Progenitor cell of endocrine pancreas (in vitro differentiated cells): ENCODE measurements around the gene TSHZ1. TPM values are rescaled to one million over a fixed set of nuclear protein-coding genes. Genes with fewer than 3 reads are reported as not detected.

ENCODE experiments used
- DNase-seq: peaks from one replicate; pipeline ENCODE4 v3.0.0; 2021; ENCODE audit warnings: low spot score; ENCODE audit not compliant: unreplicated experiment
- H3K27ac Mint-ChIP-seq: 2 replicates; pipeline ENCODE4 v1.8.0; 2021; ENCODE audit warnings: mild to moderate bottlenecking, moderate library complexity, mixed read lengths
- H3K27me3 Mint-ChIP-seq: 2 replicates; pipeline ENCODE4 v1.8.0; 2021; ENCODE audit warnings: mixed read lengths
- H3K36me3 Mint-ChIP-seq: 2 replicates; pipeline ENCODE4 v1.8.0; 2022; ENCODE audit warnings: mixed read lengths; ENCODE audit not compliant: insufficient read depth
- H3K4me1 Mint-ChIP-seq: 2 replicates; pipeline ENCODE4 v1.8.0; 2021; ENCODE audit warnings: low read depth, mixed read lengths
- H3K4me3 Mint-ChIP-seq: 2 replicates; pipeline ENCODE4 v1.8.0; 2021; ENCODE audit warnings: low read depth, mild to moderate bottlenecking, moderate library complexity, mixed read lengths
- H3K9me3 Mint-ChIP-seq: 2 replicates; pipeline ENCODE4 v1.8.0; 2021; ENCODE audit warnings: low read depth, mixed read lengths
- CTCF ChIP-seq: fragments of 200-600 bp; sonication (generic); IDR thresholded peaks from one replicate; pipeline ENCODE4 v1.5.0; 2021; ENCODE audit warnings: antibody characterized with exemption, mild to moderate bottlenecking; ENCODE audit not compliant: unreplicated experiment
- long read RNA-seq: library from polyadenylated mRNA; unstranded; transcript quantifications from one replicate; pipeline ENCODE4 v2.0.0, GENCODE V29; 2020
- total RNA-seq: library from RNA; stranded (reverse); gene quantifications from 2 replicates; pipeline ENCODE4 v1.2.1, GENCODE V29; 2021

TSHZ1 gene
- total RNA-seq = 16.9 and 17.1 TPM in 2 replicates
- long read RNA-seq, full-length matches to known transcripts = 16 of 18 reads
- long read RNA-seq, partial matches to known transcripts = 0 of 18 reads
- long read RNA-seq, other reads (novel, unspliced or antisense) = 2 of 18 reads

- Mint-ChIP-seq H3K27ac (peak within 1 kb of the TSS; percentile 95), H3K36me3 (no peaks in the 10 kb centered on the region), H3K4me3 (peak within 1 kb of the TSS; percentile 95), H3K9me3 (no peaks in the 10 kb centered on the region), H3K4me1 (peaks cover 59% of the 10 kb centered on the region), H3K27me3 (peaks cover 8% of the 10 kb centered on the region)
- DNase-seq = no peak
- no peak for TF ChIP-seq CTCF
Observed at GRCh38 chr18:75210274-75211001, at the start of gene TSHZ1. Gene TSHZ1 (plus strand): TSS chr18:75210797. CDS start chr18:75211877, 1,080 bp downstream.

- H3K27me3 Mint-ChIP-seq = peaks cover 33% of the 10 kb centered on the region
- no peak for TF ChIP-seq CTCF
- no peak overlapping the region for H3K27ac Mint-ChIP-seq
Observed at GRCh38 chr18:75161256-75162028, 49.2 kb upstream of the TSHZ1 start.

GRCh38 chr18:75162467-75162866 is 48.1 kb upstream of the TSHZ1 start:
- Mint-ChIP-seq H3K4me1 (peaks cover 5% of the 10 kb centered on the region), H3K4me3 (no peak overlapping the region), H3K27me3 (peaks cover 30% of the 10 kb centered on the region), H3K27ac (no peak overlapping the region), H3K36me3 (no peaks in the 10 kb centered on the region), H3K9me3 (no peaks in the 10 kb centered on the region)
- no peak for DNase-seq
- TF ChIP-seq CTCF = no peak

More at GRCh38 chr18:75161256-75162028, 49.2 kb upstream of the TSHZ1 start:
- no peak for DNase-seq
- Mint-ChIP-seq H3K36me3 (no peaks in the 10 kb centered on the region), H3K4me1 (peaks cover 5% of the 10 kb centered on the region), H3K4me3 (no peak overlapping the region), H3K9me3 (no peaks in the 10 kb centered on the region)

- no peak for DNase-seq
- H3K27me3 Mint-ChIP-seq = peaks cover 29% of the 10 kb centered on the region
- no peak for TF ChIP-seq CTCF
- peaks cover 5% of the 10 kb centered on the region for H3K4me1 Mint-ChIP-seq
- no peaks in the 10 kb centered on the region for H3K9me3 Mint-ChIP-seq
- no peak overlapping the region for H3K27ac Mint-ChIP-seq
- no peaks in the 10 kb centered on the region for H3K36me3 Mint-ChIP-seq
- no peak overlapping the region for H3K4me3 Mint-ChIP-seq
Observed at GRCh38 chr18:75162978-75163377, 47.6 kb upstream of the TSHZ1 start.

- TF ChIP-seq CTCF = no peak
- Mint-ChIP-seq H3K4me1 (peaks cover 5% of the 10 kb centered on the region), H3K9me3 (no peaks in the 10 kb centered on the region), H3K4me3 (no peak overlapping the region), H3K36me3 (no peaks in the 10 kb centered on the region), H3K27me3 (peaks cover 26% of the 10 kb centered on the region), H3K27ac (no peak overlapping the region)
- no peak for DNase-seq
Observed at GRCh38 chr18:75163736-75164135, 46.9 kb upstream of the TSHZ1 start.
